ENCODE results near the gene OMD.
"Not testable (repeated sequence)": the region's sequence is repeated elsewhere in the genome, so short reads cannot be mapped to it uniquely, and the experiment has no call there.

The OMD gene

GRCh38 chr9:92411157-92411556 lies 13.1 kb downstream of the OMD start:
- not testable (repeated sequence) for DNase-seq (ENCODE audit: low spot score)

DNA sequence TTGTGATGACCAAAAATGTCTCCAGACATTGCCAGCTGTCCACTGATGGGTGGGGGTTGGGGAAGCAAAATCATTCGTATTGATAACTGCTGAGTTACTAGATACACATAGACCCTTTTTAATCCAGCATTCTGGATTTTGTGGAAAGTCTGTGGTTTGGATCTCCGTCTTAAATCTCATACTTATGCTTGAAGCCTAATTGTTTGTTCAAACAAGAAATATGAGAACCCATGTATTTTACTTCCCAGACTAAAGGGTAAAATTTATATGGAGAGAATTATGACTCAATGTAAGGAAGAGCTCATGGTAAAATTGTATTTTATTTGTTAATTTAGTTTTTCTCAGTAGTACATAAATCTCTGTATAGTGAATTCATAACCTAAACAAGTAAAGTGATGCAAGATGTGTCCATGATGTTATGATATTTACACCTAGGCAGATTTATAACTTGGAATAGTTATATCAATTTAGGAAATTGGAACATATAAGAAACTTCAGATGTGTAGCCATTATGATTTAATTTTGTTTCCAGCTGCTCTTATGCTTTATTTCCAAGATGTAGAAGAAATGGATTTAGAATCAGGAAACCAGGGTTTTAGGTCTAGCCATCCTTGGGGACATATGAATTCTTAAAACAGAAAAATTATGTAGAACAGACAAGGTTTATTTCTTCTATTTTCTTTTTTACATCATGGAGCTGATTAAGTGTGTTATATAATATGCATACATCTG lies 15.4 kb downstream of the OMD start:
- no peak for DNase-seq (ENCODE audit: low spot score)

DNA sequence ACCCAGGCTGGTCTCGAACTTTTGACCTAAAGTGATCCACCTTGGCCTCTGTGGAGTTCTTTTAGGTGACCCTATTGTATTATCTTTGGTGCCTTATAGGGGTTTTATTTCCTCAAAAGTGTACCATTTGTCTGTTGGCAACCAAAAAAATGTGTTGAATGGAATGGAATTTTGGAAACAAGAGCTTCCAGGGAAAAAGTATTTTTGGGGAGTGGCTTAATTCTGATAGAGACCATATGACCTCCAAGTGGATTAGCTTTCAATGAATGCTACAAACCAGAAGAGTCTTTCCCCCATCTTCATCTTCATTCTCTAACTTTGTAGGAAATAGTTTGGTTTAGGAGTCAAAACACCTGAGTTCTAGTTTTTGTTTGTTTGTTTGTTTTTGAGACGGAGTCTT lies 16.5 kb downstream of the OMD start:
- no peak for DNase-seq (ENCODE audit: low spot score)

- DNase-seq (ENCODE audit: low spot score), result peak; percentile 85
Observed at GRCh38 chr9:92406477-92406876, 17.8 kb downstream of the OMD start.

- DNase-seq (ENCODE audit: low spot score), result no peak
Observed at GRCh38 chr9:92405818-92406217, 18.5 kb downstream of the OMD start.

DNA sequence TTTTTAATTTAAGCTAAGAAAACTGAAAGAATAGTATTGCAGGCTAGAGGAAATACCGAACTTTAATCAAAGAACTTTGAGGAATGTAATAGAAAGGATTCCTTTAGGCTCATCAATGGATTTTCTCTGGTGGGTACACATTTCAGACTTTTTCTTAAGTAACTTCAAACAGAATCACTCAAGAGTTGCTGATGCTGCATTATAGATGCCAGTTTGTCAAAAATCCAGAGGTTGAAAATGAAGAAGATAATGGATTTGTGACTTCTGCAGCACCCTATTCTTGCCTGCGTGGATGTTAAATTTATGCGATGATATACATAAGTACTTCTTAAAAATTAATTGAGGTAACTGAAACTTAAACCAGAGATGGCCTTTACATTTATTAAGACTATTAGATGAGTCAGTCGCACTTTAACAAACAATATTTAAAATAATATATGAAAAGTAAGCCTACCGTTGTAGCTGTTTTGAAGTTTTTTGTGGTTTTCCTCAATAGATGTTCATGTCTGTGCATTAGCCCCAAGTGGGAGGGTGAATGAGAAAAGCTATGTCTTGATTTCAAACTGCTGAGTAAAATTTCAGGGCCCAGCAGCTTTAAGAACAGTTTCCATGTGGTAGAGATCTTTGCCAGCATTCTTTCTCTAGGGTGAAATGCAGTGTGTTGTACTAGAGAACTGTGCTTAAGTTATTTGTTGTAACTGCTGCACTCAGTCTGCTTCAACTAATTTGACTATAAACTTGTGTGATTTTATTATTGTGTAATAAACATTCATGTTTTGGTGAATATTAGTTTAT lies 20.0 kb downstream of the OMD start, which contains the start of gene OGN:
Gene OGN (minus strand): TSS at position 537 of the 795 bp plus-strand sequence. CDS start 1,171 bp downstream, outside the sequence.
- DNase-seq (ENCODE audit: low spot score), result no peak

DNA sequence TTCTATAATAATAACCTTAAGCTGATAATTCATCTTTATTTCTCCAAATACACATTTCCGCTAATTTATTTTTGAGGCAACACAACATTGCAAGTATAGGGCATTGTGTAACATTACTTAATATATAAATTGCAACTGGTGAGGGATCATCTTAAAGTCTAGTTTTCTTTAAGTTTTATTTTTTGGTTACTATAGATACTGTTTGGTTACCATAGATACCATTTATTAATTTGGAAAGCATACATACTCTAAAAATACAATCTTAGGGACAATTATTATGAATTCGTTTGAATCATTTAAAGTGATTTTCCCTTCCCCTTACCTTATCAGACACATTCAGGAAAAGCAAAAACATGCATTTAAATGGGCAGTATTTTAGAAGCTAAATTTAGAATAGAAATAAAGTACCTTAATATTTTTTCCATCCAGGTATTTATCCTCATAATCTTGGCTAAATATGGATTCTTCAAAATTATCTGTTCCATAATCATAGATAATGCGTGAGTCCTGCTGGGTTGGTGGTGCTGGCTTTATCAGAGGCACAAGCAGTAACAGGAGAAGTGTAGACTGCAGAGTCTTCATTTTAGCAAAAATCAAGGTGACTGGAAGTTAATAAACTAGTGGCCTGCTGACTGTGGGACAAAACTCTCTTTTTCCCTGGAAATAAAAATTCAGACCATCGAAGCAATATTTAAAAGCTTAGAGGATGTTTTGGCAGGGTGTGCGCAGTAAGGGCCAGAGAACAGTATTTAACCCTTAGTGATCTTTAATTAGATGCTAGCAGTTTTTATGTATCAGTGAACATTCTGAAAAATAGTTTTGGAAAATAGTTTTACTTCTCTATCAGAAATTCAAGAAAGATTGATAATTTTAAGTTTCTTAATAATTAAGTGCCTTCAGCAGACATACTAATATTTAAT lies 21.2 kb downstream of the OMD start:
- DNase-seq (ENCODE audit: low spot score), result no peak

DNA sequence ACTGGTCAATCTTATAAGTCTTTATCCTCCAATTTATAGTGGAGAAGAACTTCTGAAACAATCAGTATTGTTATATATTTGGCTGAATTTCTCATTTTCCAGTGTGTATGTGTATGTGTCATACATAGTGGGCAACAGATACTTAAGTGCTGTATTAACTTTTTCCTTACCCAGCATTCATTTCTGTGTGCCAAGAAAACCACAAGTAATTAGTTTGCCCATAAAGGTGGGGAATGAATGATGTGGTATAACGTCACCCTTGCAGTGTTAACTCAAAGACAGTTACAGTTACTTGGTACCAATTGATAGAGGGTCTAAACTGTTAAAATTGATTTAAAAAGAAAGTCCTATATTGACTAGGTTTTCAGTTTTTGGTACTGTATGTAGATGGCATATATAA lies 21.9 kb downstream of the OMD start:
- DNase-seq (ENCODE audit: low spot score), result no peak

GRCh38 chr9:92397853-92398252 lies 26.4 kb downstream of the OMD start:
- DNase-seq (ENCODE audit: low spot score), result no peak

GRCh38 chr9:92395617-92396016 lies 28.7 kb downstream of the OMD start:
- DNase-seq (ENCODE audit: low spot score), result no peak

GRCh38 chr9:92393686-92394085 lies 30.6 kb downstream of the OMD start:
- DNase-seq (ENCODE audit: low spot score), result no peak

DNA sequence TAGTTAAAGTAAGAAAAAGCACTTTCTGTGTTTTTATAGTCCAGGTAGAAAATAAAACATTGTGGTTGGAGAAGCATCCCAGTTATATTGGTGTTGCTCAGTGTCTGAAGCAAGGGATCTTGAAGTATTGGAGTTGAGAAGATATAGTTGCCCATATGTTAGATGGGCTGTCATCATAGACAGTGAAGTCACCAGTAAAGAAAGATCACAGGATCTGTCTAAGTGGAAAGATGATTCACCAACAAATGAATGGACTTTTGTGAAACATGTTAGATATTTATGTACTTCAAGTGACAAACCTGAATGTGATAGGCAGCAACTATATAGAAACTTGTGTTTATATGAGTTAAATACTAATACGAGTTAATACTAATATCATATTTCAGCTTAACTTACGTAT lies 31.6 kb downstream of the OMD start:
- DNase-seq (ENCODE audit: low spot score), result no peak

- DNase-seq (ENCODE audit: low spot score), result no peak
Observed at GRCh38 chr9:92385953-92386352, 38.3 kb downstream of the OMD start.

GRCh38 chr9:92385477-92385876 lies 38.8 kb downstream of the OMD start:
- DNase-seq (ENCODE audit: low spot score), result no peak

- no peak for DNase-seq (ENCODE audit: low spot score)
Observed at GRCh38 chr9:92385001-92385400, 39.3 kb downstream of the OMD start.

DNA sequence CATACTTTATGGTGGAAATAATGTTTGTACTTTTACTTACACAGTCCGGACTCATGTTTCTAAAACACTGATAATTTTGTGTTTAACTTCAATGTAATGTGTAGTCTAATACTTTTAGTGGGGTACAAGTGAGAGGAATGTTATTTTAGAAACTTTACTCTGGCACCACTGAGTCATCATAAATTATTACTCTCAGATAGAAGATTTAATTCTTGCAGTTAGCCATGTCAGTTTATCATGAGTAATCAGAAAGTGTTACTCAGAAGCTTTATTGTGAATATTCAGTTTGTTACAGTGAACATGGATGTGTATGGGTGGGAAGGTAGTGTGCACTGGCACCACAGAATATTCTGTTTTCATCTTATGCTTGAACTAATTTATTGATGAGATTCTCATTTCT lies 39.9 kb downstream of the OMD start:
- no peak for DNase-seq (ENCODE audit: low spot score)

- DNase-seq (ENCODE audit: low spot score), result no peak
Observed at GRCh38 chr9:92381775-92382174, 42.5 kb downstream of the OMD start.

DNA sequence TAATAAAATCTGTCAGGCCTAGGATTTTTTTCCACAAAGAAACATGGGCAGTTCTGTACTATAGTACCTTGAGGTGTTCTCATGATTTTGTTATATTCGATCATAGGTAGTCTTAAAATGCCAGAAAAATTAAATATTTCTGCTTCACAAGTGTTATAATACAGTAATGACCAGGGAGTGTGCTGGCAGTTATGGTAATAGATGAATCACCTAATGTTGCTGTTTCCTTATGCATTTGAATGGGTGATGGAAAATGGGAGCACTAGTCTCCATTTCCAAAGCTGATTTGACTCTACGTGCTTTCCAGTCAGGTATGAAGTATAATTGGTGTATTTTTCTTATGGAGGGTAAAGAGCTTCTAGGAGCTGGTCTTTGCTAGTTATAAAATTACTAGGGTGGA lies 43.7 kb downstream of the OMD start:
- DNase-seq (ENCODE audit: low spot score), result no peak

DNA sequence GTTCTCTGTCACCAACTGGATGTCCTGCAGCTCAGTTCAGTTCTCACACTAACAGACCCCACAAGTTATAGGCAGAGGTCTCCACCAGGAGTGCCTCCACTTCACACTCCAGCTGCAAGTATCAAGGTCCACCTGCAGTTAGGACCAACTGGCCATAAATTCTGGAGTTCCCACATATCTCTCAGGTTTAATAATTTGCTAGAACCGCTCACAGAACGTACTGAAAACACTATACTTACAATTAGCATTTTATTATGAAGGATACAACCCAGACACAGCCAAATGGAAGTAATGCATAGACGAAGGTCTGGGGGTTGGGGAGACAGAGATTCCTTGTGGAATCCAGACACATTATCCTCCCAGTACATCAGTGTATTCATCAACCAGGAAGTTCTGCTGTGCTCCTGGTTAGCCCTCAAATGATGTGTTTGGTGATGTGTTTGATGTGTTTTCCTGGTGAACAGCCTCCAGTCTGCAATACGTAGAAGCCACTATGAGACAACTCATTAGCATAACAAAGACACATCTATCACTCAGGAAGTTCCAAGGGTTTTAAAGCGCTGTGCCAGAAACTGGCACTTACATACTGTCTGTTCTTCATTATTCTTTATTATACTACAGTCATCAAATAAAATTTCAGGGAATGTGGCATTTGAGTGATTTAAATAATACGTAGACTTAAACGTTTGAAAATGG lies 45.3 kb downstream of the OMD start:
- no peak for DNase-seq (ENCODE audit: low spot score)

DNA sequence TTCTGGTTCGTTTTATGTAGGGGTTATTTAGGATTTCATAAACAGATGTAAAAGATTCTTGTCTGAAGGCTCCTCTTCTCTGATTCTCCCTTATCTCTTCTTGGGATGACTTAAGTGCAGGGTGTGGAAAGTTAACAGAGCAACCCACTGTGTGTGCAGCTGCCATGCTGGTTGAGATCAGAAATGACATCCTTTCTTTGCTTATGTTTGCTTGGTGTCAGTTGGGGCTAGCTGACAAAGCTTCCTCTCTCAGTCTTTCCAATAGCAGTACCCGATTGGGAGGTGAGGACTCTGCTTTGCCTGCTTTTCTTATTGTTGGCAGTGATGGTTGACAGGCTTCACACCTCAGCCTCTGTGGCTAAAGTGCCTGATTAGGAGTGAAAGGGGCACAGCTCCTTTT lies 46.4 kb downstream of the OMD start:
- no peak for DNase-seq (ENCODE audit: low spot score)

DNA sequence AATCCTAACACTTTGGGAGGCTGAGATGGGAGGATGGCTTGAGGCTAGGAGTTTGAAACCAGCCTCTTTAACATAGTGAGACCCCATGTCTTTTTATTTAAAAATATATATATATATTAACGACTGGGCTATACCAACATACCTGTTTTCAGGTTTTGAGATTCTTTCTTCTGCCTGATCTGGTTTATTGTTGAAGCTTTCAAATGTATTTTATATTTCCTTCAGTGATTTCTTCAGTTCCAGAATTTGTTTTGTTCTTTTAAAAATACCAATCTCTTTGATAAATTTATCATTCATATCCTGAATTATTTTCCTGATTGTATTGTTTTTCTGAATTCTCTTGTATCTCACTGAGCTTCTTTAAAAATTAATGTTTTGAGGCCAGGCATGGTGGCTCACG lies 51.1 kb downstream of the OMD start:
- no peak for DNase-seq (ENCODE audit: low spot score)

GRCh38 chr9:92369075-92369474 lies 55.2 kb downstream of the OMD start:
- no peak for DNase-seq (ENCODE audit: low spot score)

All from pons (tissue), 1 donor.